HCT116 (cell line): ENCODE measurements around the gene INPP4A.

Experiments used
- ATF3 ChIP-seq: IDR thresholded peaks from 2 replicates; pipeline ENCODE4 v1.6.1; 2012
- CTCF ChIP-seq, 3 experiments: fragments of 200-600 bp in 1 of 3; sonication (generic) in 1 of 3; IDR thresholded peaks in 2 of 3; conservative IDR thresholded peaks in 1 of 3; 2 replicates each; pipeline ENCODE4 v1.5.1; 2012 to 2017; ENCODE audit warnings: low read depth in 2 of 3, low read length in 2 of 3, antibody characterized with exemption in 1 of 3, borderline replicate concordance in 1 of 3, control low read depth in 1 of 3, mild to moderate bottlenecking in 1 of 3, mixed read lengths in 1 of 3, mixed run types in 1 of 3, moderate library complexity in 1 of 3; ENCODE audit not compliant: insufficient read depth in 1 of 3
- EZH2 ChIP-seq: fragments of 200-600 bp; sonication (generic); IDR thresholded peaks from 2 replicates; pipeline ENCODE4 v1.6.1; 2017; ENCODE audit warnings: antibody characterized with exemption, mixed run types
- POLR2A ChIP-seq: IDR thresholded peaks from 2 replicates; pipeline ENCODE4 v1.7.0; 2011; ENCODE audit warnings: borderline replicate concordance; ENCODE audit not compliant: insufficient read depth, insufficient read length; ENCODE audit errors: extremely low read depth
- POLR2AphosphoS5 ChIP-seq: IDR thresholded peaks from 2 replicates; pipeline ENCODE4 v1.6.1; 2011; ENCODE audit warnings: mild to moderate bottlenecking, low read depth, low read length, moderate library complexity
- RAD21 ChIP-seq: IDR thresholded peaks from 2 replicates; pipeline ENCODE4 v1.6.1; 2012; ENCODE audit warnings: low read depth, mild to moderate bottlenecking
- SP1 ChIP-seq: IDR thresholded peaks from 2 replicates; pipeline ENCODE4 v1.6.1; 2012; ENCODE audit warnings: low read depth

- TF ChIP-seq CTCF (IDR thresholded peaks at IDR 0.05 in 2 of 3, conservative IDR thresholded peaks at IDR 0.05 in 1 of 3; ENCODE audit: borderline replicate concordance in 1 of 3, insufficient read depth in 1 of 3, low read depth in 2 of 3, low read length in 2 of 3) (no peak), POLR2A (no peak), ATF3 (no peak), POLR2AphosphoS5 (no peak), RAD21 (no peak), SP1 (no peak), EZH2 (no peak)
Observed at GRCh38 chr2:98547092-98547790, 102.6 kb downstream of the INPP4A start.
